BLaER1 treated with 17β-estradiol and CSF1 and Interleukin-3, amounts not matched to agents 10 nM and 100 nM (cell line): ENCODE results near the gene GOLT1A.

Experiments used
- H3K27ac ChIP-seq, 11 experiments: shearing (Covaris generic); formaldehyde crosslinking; 2 replicates each; pipeline ENCODE4 v1.8.1; 2022
- H3K27me3 ChIP-seq, 11 experiments: shearing (Covaris generic); formaldehyde crosslinking; 2 replicates each; pipeline ENCODE4 v1.8.1; 2022
- H3K36me3 ChIP-seq, 11 experiments: shearing (Covaris generic); formaldehyde crosslinking; 2 replicates each; pipeline ENCODE4 v1.8.1; 2022
- H3K4me1 ChIP-seq, 10 experiments: shearing (Covaris generic); formaldehyde crosslinking; 2 replicates each; pipeline ENCODE4 v1.8.1; 2022
- H3K4me2 ChIP-seq, 11 experiments: shearing (Covaris generic); formaldehyde crosslinking; 2 replicates each; pipeline ENCODE4 v1.8.1; 2022
- H3K4me3 ChIP-seq, 10 experiments: shearing (Covaris generic); formaldehyde crosslinking; 2 replicates each; pipeline ENCODE4 v1.8.1; 2022
- H3K9ac ChIP-seq, 11 experiments: shearing (Covaris generic); formaldehyde crosslinking; 2 replicates each; pipeline ENCODE4 v1.8.1; 2022
- H3K9me3 ChIP-seq, 11 experiments: shearing (Covaris generic); formaldehyde crosslinking; replicated peaks in 1 of 11; 2 replicates each; pipeline ENCODE4 v1.8.1; 2022
- H4K20me1 ChIP-seq, 11 experiments: shearing (Covaris generic); formaldehyde crosslinking; 2 replicates each; pipeline ENCODE4 v1.8.1; 2022
- Cebpa-rat ChIP-seq, 11 experiments: shearing (Covaris generic); IDR thresholded peaks; 2 replicates each; pipeline ENCODE4 v1.8.1; 2022

The GOLT1A gene

DNA sequence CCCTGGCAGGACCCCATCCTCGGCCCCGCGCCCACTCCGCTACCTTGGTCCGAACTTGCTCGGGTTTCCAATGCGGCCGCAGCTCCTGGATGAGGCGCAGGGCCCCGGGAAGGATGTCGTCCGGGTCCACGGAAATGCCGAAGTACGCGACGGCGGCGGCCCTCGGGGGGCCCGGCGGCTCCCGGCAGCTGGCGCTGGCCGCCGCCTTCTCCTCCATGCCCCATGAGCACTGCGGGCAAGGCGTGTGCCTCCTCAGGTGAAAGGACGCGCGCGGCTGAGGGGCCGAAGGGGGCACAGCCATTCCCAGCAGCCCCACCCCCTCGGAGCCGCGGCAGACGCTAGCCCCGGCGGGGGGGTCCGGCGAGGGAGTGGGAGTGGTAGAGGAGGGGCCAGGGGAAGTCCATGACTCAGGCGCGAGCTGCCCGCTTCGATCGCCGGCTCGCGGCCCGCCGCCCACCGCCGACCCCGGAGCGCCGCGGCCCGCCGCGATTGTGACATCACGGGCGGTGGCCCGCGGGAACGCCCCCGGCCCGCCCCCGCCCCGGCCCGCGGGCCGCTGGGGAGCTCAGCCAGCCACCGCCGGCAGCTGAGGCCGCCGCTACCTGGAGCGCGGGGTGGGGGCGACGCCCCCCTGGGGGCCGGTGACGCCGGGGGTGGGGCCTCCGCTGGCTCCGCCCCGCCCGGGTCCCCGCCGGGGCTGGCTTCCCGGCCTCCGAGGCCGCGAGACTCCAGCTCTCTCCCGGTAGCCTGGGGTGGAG is 62.1 kb downstream of the GOLT1A start, which contains the start of gene ETNK2:
Gene ETNK2, minus strand, starts transcription at position 493 of the 758 bp plus-strand sequence. Its CDS starts 192 bp downstream, at position 301.
- peak in 1 of 11 experiments; percentile 36; a peak in 1 of 22 replicates for TF ChIP-seq Cebpa-rat (IDR thresholded peaks at IDR 0.05)
- Histone ChIP-seq H3K4me1 (peaks cover 10 to 18% (median 15%) of the 10 kb centered on the region in 10 experiments; a peak in 19 of 20 replicates), H4K20me1 (peaks cover 0 to 10% (median 0%) of the 10 kb centered on the region in 11 experiments; a peak in 2 of 22 replicates), H3K27ac (peak within 1 kb of the TSS; percentile 16 to 80 (median 65); a peak in 21 of 22 replicates), H3K4me2 (peak within 1 kb of the TSS; percentile 89 to 99 (median 95)), H3K9ac (peak within 1 kb of the TSS; percentile 71 to 85 (median 79)), H3K27me3 (peaks cover 0 to 21% (median 6%) of the 10 kb centered on the region in 11 experiments; a peak in 13 of 22 replicates), H3K4me3 (peak within 1 kb of the TSS; percentile 63 to 85 (median 76)), H3K36me3 (no peaks in the 10 kb centered on the region), H3K9me3 (no peaks in the 10 kb centered on the region)

DNA sequence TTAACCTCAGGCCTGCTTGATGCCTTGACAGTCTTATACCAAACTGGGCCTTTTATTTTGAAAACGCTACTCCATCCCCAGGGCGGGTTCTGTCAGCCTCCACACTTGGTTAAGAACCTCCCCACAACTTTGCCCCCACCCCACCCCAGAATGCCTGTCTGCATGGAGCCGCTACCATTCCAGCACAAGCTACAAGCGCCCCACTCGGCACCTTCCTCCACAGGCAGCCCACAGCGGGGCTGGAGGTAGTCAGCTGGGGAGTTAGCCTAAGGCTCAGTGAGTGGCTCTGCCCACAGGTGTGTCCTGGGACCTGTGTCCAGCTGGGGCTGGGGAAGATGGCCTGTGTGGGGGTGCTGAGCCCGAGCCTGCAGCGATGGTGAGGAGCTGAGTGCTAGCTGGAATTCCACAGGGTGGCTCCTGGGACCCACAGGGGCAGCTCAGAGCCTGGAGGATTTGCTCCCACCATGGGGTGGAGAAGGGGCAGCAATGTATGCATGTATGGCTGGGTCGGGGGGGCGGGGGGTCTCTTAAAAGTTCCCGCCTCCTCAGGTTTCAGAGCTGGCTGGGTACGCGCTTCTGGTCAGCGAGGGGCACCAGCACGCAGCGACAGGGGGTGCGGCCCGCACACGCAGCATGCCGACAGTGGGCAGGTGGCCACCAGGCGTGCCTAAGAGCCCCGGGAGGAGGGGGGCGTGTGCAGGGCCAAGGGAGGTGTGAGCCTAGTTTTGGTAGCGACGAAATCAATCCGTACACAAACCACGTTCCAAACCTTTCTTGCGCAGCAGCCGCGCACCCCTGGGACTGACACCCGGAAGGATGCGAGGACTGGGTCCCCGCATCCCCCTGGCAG is 62.9 kb downstream of the GOLT1A start:
- Histone ChIP-seq H3K9ac (peak overlapping the region; percentile 71 to 85 (median 79)), H3K27ac (peak overlapping the region in 10 of 11 experiments; percentile 60 to 80 (median 66); a peak in 15 of 22 replicates), H3K4me3 (peak overlapping the region; percentile 63 to 85 (median 76)), H3K36me3 (peaks cover 0 to 3% (median 0%) of the 10 kb centered on the region in 11 experiments; a peak in 1 of 22 replicates), H3K4me1 (peaks cover 7 to 18% (median 15%) of the 10 kb centered on the region in 10 experiments; a peak in 18 of 20 replicates), H3K27me3 (peaks cover 0 to 21% (median 6%) of the 10 kb centered on the region in 11 experiments; a peak in 13 of 22 replicates), H3K4me2 (peak overlapping the region; percentile 89 to 99 (median 95)), H4K20me1 (peaks cover 0 to 10% (median 0%) of the 10 kb centered on the region in 11 experiments; a peak in 2 of 22 replicates), H3K9me3 (no peaks in the 10 kb centered on the region)
- no peak for TF ChIP-seq Cebpa-rat (IDR thresholded peaks at IDR 0.05)

DNA sequence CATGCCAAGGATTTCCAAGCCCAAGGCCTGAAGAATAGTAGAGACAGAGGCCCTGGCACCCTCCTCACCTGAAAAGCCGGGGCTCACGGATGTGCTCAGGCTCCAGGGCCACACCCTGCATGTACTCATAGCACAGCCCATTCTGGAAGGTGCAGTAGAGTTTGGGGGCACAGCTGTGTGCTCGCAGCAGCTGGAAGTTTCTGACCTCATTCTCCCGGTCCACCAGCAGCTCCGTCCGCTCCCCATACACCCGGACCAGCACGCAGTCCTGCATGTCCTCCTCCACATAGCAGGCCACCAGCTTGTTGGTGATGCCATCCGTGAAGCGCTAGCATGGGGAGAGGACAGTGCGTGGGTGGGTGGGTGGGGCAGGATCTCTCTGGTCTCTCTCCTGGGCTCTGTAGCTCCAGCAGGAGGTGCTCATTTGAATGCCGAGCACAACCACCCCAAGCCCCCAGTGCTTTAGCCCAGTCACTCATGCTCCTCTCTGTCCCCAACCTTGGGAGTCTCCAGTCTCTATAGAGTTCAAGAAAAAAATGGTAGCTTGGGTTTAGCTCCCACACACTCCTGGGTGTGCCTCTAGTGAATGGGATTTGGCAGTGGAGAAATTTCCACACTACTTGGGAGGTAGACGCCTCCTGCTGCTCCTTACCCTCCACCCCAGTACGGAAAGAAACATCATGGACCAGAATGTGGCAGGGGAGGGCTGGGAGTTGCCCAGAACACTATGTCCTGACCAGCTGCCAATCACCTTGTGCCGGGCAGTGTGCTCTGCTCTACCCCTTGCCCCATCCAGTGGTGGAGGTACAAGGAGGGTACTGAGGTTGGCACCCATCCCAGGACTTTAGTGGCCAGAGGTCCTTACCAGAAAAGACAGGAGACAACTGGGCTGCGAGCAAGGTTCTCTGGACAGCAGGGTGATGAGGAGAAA is 63.9 kb downstream of the GOLT1A start:
- Histone ChIP-seq H3K4me3 (no peak overlapping the region), H3K27me3 (peaks cover 0 to 21% (median 6%) of the 10 kb centered on the region in 11 experiments; a peak in 13 of 22 replicates), H3K9ac (no peak overlapping the region), H3K4me2 (peak overlapping the region in 2 of 11 experiments; percentile 7 to 97; a peak in 2 of 22 replicates), H4K20me1 (peaks cover 0 to 10% (median 0%) of the 10 kb centered on the region in 11 experiments; a peak in 2 of 22 replicates), H3K4me1 (peaks cover 7 to 18% (median 15%) of the 10 kb centered on the region in 10 experiments; a peak in 18 of 20 replicates), H3K9me3 (no peaks in the 10 kb centered on the region), H3K36me3 (peaks cover 0 to 7% (median 0%) of the 10 kb centered on the region in 11 experiments; a peak in 1 of 22 replicates), H3K27ac (no peak overlapping the region)
- TF ChIP-seq Cebpa-rat (IDR thresholded peaks at IDR 0.05): no peak

DNA sequence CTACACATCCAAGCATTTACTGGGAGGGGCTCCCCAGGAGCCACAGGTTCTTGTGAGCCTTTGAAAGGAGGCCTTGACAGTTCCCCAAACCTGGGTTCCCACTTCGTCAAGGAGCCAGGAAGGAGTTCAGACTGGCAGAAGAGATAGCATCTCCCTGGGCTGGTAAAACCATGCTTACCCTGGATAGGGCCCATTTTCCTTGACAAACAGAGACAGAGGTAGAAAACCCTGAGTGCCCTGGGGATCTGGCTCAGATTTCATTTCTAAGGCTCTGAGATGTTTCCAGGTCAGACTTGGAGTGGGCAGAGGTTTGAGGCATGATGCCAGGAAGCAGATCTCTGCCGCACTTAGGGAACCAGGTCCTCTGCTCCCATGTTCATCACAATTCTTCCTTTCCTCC is 64.7 kb downstream of the GOLT1A start:
- Histone ChIP-seq H3K4me2 (no peak overlapping the region), H3K36me3 (peaks cover 0 to 7% (median 0%) of the 10 kb centered on the region in 11 experiments; a peak in 1 of 22 replicates), H3K27ac (no peak overlapping the region), H3K4me1 (peaks cover 7 to 18% (median 15%) of the 10 kb centered on the region in 10 experiments; a peak in 18 of 20 replicates), H3K4me3 (no peak overlapping the region), H3K9me3 (no peaks in the 10 kb centered on the region), H3K9ac (no peak overlapping the region), H4K20me1 (peaks cover 0 to 10% (median 0%) of the 10 kb centered on the region in 11 experiments; a peak in 2 of 22 replicates), H3K27me3 (peaks cover 0 to 21% (median 6%) of the 10 kb centered on the region in 11 experiments; a peak in 13 of 22 replicates)
- no peak for TF ChIP-seq Cebpa-rat (IDR thresholded peaks at IDR 0.05)
